Ovary (tissue), 9 donors: ENCODE data around the gene ARHGEF11. TPM values are rescaled to one million over a fixed set of nuclear protein-coding genes. Genes with fewer than 3 reads are reported as not detected.

ENCODE experiments used
- DNase-seq, 5 donors: peaks; one replicate each; pipeline ENCODE4 v3.0.0-alpha.2; 2019 to 2020
- H3K27ac ChIP-seq, 2 donors: fragments of 200-600 bp; one replicate each; pipeline versions ENCODE4 v1.5.1 to v1.8.0; 2019 to 2022
- H3K27me3 ChIP-seq: fragments of 200-600 bp; one replicate; pipeline ENCODE4 v1.8.0; 2022
- H3K36me3 ChIP-seq: fragments of 200-600 bp; sonication (generic); one replicate; pipeline ENCODE4 v1.5.1; 2019
- H3K4me1 ChIP-seq: one replicate; pipeline ENCODE4 v1.8.1; 2013; ENCODE audit warnings: mild to moderate bottlenecking, moderate library complexity; ENCODE audit not compliant: insufficient read depth
- H3K4me3 ChIP-seq: fragments of 200-600 bp; sonication (generic); one replicate; pipeline ENCODE4 v1.5.1; 2017
- H3K9me3 ChIP-seq, 2 donors: fragments of 200-600 bp in 1 of 2; sonication (generic) in 1 of 2; one replicate each; pipeline versions ENCODE4 v1.5.1 to v1.8.1; 2013 to 2019; ENCODE audit warnings: mild to moderate bottlenecking in 1 of 2, moderate library complexity in 1 of 2
- CTCF ChIP-seq, 3 donors: fragments of 450-650 bp in 2 of 3; fragments of 200-600 bp in 1 of 3; IDR thresholded peaks; one replicate each; pipeline versions ENCODE4 v1.5.1 to v1.8.0; 2016 to 2022; ENCODE audit warnings: antibody characterized with exemption in 3 of 3, mild to moderate bottlenecking in 1 of 3
- EP300 ChIP-seq: sonication (generic); formaldehyde crosslinking; IDR thresholded peaks from one replicate; pipeline ENCODE4 v1.6.1; 2017; ENCODE audit warnings: antibody characterized with exemption
- POLR2A ChIP-seq: fragments of 450-650 bp; IDR thresholded peaks from one replicate; pipeline ENCODE4 v1.6.1; 2017; ENCODE audit warnings: antibody characterized with exemption, mild to moderate bottlenecking, moderate library complexity
- WGBS, 3 donors: extraction: QIAGEN DNeasy Blood & Tissue Kit in 1 of 3; methylation state at CpG; one replicate each; pipeline versions ENCODE4 v1.1.5 to v1.1.7; 2013 to 2017; 5-methylcytosine and 5-hydroxymethylcytosine counted together
- intact Hi-C, 4 donors: fragments of 100-400 bp; cut with DNase I; formaldehyde crosslinking; loops; one replicate each; pipeline versions ENCODE4 v1.11.0 to v1.15.1; 2022 to 2023
- polyA plus RNA-seq, 2 donors: library from polyadenylated mRNA; stranded (reverse); fragments of 200-250 nt in 1 of 2; fragments of 350-450 nt in 1 of 2; fragmentation: Illumina TruSeq in 1 of 2; extraction: RNeasy Lipid Tissue Mini Kit (QIAGEN cat#74804) in 1 of 2; gene quantifications; one replicate each; pipeline ENCODE4 v1.2.3, GENCODE V29; 2013 to 2014
- total RNA-seq, 7 donors: library from RNA; depleted of rRNA in 2 of 7; stranded (reverse); fragments of >200 nt in 2 of 7; fragmentation: NEBNext Ultra II Directional in 3 of 7; extraction: Animal tissue kit (Norgen Biotek cat#: 25700) in 3 of 7; gene quantifications; one replicate each; pipeline versions ENCODE4 v1.1.0 to v1.2.4, GENCODE V29; 2016 to 2023
- donor health status: DM: no; HTN: no; CAD: no; lungs with moderate emphysema.
- donor health status: DM: no; HTN: no; CAD: no.
- donor health status: Bipolar disorder and iron deficiency.
- donor health status: DM: yes; HTN: yes; CAD: no.
- donor health status: DM: no; HTN: no; CAD: no.
- donor health status: DM: yes; HTN: yes; CAD: no.

ARHGEF11 gene
- total and polyA plus RNA-seq, 9 donors: 14.3 to 43.9 (median 26.8) TPM

DNA sequence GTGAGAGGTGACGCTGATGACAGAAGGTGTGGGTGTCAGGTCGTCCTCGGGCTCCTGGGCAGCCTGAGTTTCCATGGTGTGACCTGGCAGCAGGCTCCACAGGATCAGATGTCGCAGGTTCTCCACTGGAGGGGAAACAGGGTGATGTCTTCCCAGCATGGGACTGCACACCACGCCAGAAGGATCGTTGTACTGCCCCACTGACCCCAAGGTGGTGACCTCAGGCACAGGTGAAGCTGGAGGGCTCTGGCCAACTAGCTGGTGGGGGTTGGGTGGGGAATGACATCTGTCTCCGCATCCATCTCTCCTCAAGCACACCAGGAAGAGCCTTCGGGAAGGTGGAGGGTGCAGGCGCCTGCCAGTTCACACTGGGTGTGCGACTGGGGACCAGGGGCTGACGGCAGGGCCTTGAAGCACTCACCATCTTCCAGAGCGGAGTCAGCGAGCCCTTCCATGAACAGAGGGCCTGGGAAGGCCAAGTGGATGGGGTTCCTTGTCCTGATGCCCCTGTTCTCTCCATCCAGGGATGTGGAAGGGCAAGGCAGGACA is 105.7 kb downstream of the ARHGEF11 start:
- no peaks in the 10 kb centered on the region for H3K4me1 ChIP-seq
- no peak overlapping the region for H3K4me3 ChIP-seq
- no peak for DNase-seq
- intact Hi-C loops: no loop called here
- no peak for TF ChIP-seq CTCF (IDR thresholded peaks at IDR 0.05)
- no peak for TF ChIP-seq EP300
- no peak for TF ChIP-seq POLR2A
- H3K9me3 ChIP-seq: no peaks in the 10 kb centered on the region
- no peaks in the 10 kb centered on the region for H3K27me3 ChIP-seq
- H3K36me3 ChIP-seq: no peaks in the 10 kb centered on the region
- WGBS, 3 donors: 85 to 93% (median 90%) methylated on average over 11 to 13 of the region's 13 CpGs
- H3K27ac ChIP-seq: no peak overlapping the region

- no peak for TF ChIP-seq CTCF (IDR thresholded peaks at IDR 0.05)
- no peak for TF ChIP-seq POLR2A
- no peak for TF ChIP-seq EP300
- intact Hi-C loops: no loop called here
- DNase-seq: no peak
- Histone ChIP-seq H3K9me3 (no peaks in the 10 kb centered on the region), H3K4me1 (no peaks in the 10 kb centered on the region), H3K27ac (no peak overlapping the region), H3K27me3 (no peaks in the 10 kb centered on the region), H3K36me3 (no peaks in the 10 kb centered on the region), H3K4me3 (no peak overlapping the region)
- WGBS, 3 donors: 59 to 80% (median 66%) methylated on average over 7 of the region's 7 CpGs
Observed at GRCh38 chr1:156938813-156939212, 106.7 kb downstream of the ARHGEF11 start.

DNA sequence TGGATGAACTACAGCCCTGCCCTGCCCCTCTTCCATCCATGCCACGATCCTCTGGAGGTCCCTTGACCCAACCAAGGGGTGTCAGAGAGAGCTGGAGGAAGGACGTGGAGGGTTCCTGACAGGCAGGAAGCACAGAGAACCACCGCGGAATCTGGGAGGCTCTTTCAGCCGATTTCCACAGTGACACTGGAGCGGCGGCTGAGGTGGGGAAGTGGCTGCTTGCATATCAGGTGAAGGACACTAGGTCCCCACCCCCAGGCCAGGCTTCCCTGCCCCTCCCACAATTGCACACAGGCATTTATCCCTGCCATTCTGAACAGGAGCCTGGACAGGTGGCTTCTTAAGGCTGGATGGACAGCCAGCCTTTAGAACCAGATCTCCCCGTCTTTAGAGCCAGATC is 107.7 kb downstream of the ARHGEF11 start:
- intact Hi-C loops: no loop called here
- Histone ChIP-seq H3K27me3 (no peaks in the 10 kb centered on the region), H3K27ac (no peak overlapping the region), H3K4me3 (no peak overlapping the region), H3K9me3 (no peaks in the 10 kb centered on the region), H3K4me1 (no peaks in the 10 kb centered on the region), H3K36me3 (no peaks in the 10 kb centered on the region)
- no peak for TF ChIP-seq POLR2A
- TF ChIP-seq EP300: no peak
- TF ChIP-seq CTCF (IDR thresholded peaks at IDR 0.05): no peak
- no peak for DNase-seq
- WGBS, 3 donors: 76 to 88% (median 81%) methylated on average over 8 of the region's 8 CpGs

GRCh38 chr1:156936721-156937220 is 108.8 kb downstream of the ARHGEF11 start:
- Histone ChIP-seq H3K36me3 (no peaks in the 10 kb centered on the region), H3K9me3 (no peaks in the 10 kb centered on the region), H3K27ac (no peak overlapping the region), H3K27me3 (no peaks in the 10 kb centered on the region), H3K4me1 (peaks cover 3% of the 10 kb centered on the region), H3K4me3 (no peak overlapping the region)
- intact Hi-C loops: no loop called here
- WGBS, 3 donors: 78 to 84% (median 80%) methylated on average over 10 of the region's 10 CpGs
- TF ChIP-seq EP300: no peak
- TF ChIP-seq CTCF (IDR thresholded peaks at IDR 0.05): no peak
- TF ChIP-seq POLR2A: no peak
- DNase-seq: no peak
